Endothelial cell of umbilical vein (primary cell): ENCODE measurements around the gene SEC62. TPM values are rescaled to one million over a fixed set of nuclear protein-coding genes. Genes with fewer than 3 reads are reported as not detected.

Experiments used
- BruUV-seq: library from RNA; stranded (reverse); fragments of 400-500 nt; replicated peaks from 2 replicates; lab custom pipeline; 2021; lab: Mats Ljungman, UMichigan
- CTCF ChIA-PET: fragments of 300-600, 350-600 bp; sonication (Branson Sonifier 250); formaldehyde crosslinking; loops from one replicate; lab custom pipeline; 2021; ENCODE audit warnings: antibody characterized with exemption, inconsistent platforms; lab: Charles Lee
- POLR2A ChIA-PET: fragments of 300-600, 350-600 bp; sonication (Branson Sonifier 250); formaldehyde crosslinking; loops from one replicate; lab custom pipeline; 2021; ENCODE audit warnings: antibody characterized with exemption, inconsistent platforms; lab: Charles Lee
- DNase-seq: peaks from one replicate; pipeline ENCODE4 v3.0.0-alpha.2; 2011; ENCODE audit warnings: low read depth, low spot score
- FAIRE-seq: peaks from 2 replicates; lab custom pipeline; 2011; peaks lifted over from hg19 to GRCh38; lab: Jason Lieb, UNC
- H2AFZ ChIP-seq: 2 replicates; pipeline ENCODE4 v1.6.0; 2012; ENCODE audit warnings: low read depth, low read length, control low read depth, inconsistent platforms
- H3K27ac ChIP-seq: 2 replicates; pipeline ENCODE4 v1.5.1; 2011; ENCODE audit warnings: low read depth, mild to moderate bottlenecking, control low read depth, low read length, moderate library complexity; ENCODE audit not compliant: insufficient read depth
- H3K27me3 ChIP-seq, 2 experiments: 2 replicates each; pipeline versions ENCODE4 v1.6.0 to v1.6.1; 2011; ENCODE audit warnings: low read length in 2 of 2, mixed read lengths in 1 of 2; ENCODE audit not compliant: control insufficient read depth in 2 of 2, insufficient read depth in 2 of 2
- H3K36me3 ChIP-seq, 2 experiments: 2 replicates in 1 of 2; 3 replicates in 1 of 2; pipeline ENCODE4 v1.5.1; 2011; ENCODE audit warnings: low read length in 2 of 2, mild to moderate bottlenecking in 1 of 2, moderate library complexity in 1 of 2; ENCODE audit not compliant: control insufficient read depth in 2 of 2, insufficient read depth in 2 of 2; ENCODE audit errors: extremely low read depth in 1 of 2
- H3K4me1 ChIP-seq: 3 replicates; pipeline ENCODE4 v1.5.1; 2011; ENCODE audit warnings: mild to moderate bottlenecking, low read length; ENCODE audit not compliant: control insufficient read depth, insufficient read depth; ENCODE audit errors: extremely low read depth
- H3K4me2 ChIP-seq: 2 replicates; pipeline ENCODE4 v1.6.1; 2011; ENCODE audit warnings: low read length, control low read depth, mixed read lengths; ENCODE audit not compliant: insufficient read depth
- H3K4me3 ChIP-seq, 3 experiments: fragments of 200-600 bp in 1 of 3; sonication (generic), shearing (Covaris generic) in 1 of 3; replicated peaks in 1 of 3; 2 replicates each; pipeline ENCODE4 v1.5.1; 2011 to 2016; ENCODE audit warnings: control low read depth in 3 of 3, low read length in 3 of 3, mild to moderate bottlenecking in 2 of 3, inconsistent platforms in 1 of 3, low read depth in 1 of 3, moderate library complexity in 1 of 3; ENCODE audit not compliant: insufficient read depth in 1 of 3
- H3K79me2 ChIP-seq: 2 replicates; pipeline ENCODE4 v1.6.0; 2012; ENCODE audit warnings: low read length, inconsistent platforms; ENCODE audit not compliant: control insufficient read depth, insufficient read depth
- H3K9ac ChIP-seq: replicated peaks from 2 replicates; pipeline ENCODE3; 2011; ENCODE audit warnings: low read length, control low read depth; ENCODE audit not compliant: insufficient read depth; ENCODE audit errors: extremely low read depth
- H3K9me1 ChIP-seq: replicated peaks from 3 replicates; pipeline ENCODE4 v1.6.0; 2011; ENCODE audit warnings: mild to moderate bottlenecking, low read length; ENCODE audit not compliant: control insufficient read depth, insufficient read depth; ENCODE audit errors: extremely low read depth
- H3K9me3 ChIP-seq: replicated peaks from 2 replicates; pipeline ENCODE4 v1.5.1; 2012; ENCODE audit warnings: low read length, inconsistent platforms; ENCODE audit not compliant: control insufficient read depth, insufficient read depth
- H4K20me1 ChIP-seq: replicated peaks from 2 replicates; pipeline ENCODE3; 2011; ENCODE audit warnings: mild to moderate bottlenecking, low read length; ENCODE audit not compliant: control insufficient read depth, insufficient read depth; ENCODE audit errors: extremely low read depth
- EZH2 ChIP-seq: IDR thresholded peaks from 2 replicates; pipeline ENCODE4 v1.6.1; 2012; ENCODE audit warnings: borderline replicate concordance, low read depth, mild to moderate bottlenecking, moderate library complexity, low read length, inconsistent platforms; ENCODE audit not compliant: severe bottlenecking
- FOS ChIP-seq: IDR thresholded peaks from 2 replicates; pipeline ENCODE4 v1.6.1; 2011; ENCODE audit warnings: mild to moderate bottlenecking, low read length, moderate library complexity, borderline replicate concordance; ENCODE audit not compliant: insufficient read depth
- GATA2 ChIP-seq: IDR thresholded peaks from 2 replicates; pipeline ENCODE4 v1.7.0; 2011; ENCODE audit warnings: low read depth, mild to moderate bottlenecking, moderate library complexity, mixed read lengths, low read length; ENCODE audit not compliant: insufficient read length, insufficient read depth
- JUN ChIP-seq: IDR thresholded peaks from 2 replicates; pipeline ENCODE4 v1.6.1; 2011; ENCODE audit warnings: borderline replicate concordance, low read depth; ENCODE audit not compliant: insufficient read length, insufficient read depth
- MYC ChIP-seq: IDR thresholded peaks from one replicate; pipeline ENCODE4 v1.6.1; 2011; ENCODE audit warnings: mild to moderate bottlenecking, low read depth, low read length
- POLR2A ChIP-seq: IDR thresholded peaks from 2 replicates; pipeline ENCODE4 v1.6.1; 2012; ENCODE audit warnings: low read depth, mild to moderate bottlenecking, control low read depth, low read length
- POLR2AphosphoS5 ChIP-seq: IDR thresholded peaks from 2 replicates; pipeline ENCODE4 v1.6.1; 2012; ENCODE audit warnings: low read depth, mild to moderate bottlenecking, control low read depth, low read length, moderate library complexity; ENCODE audit not compliant: insufficient read depth
- dilution Hi-C: fragments of 300-500 bp; cut with MboI; formaldehyde crosslinking; loops from one replicate; pipeline ENCODE4 v1.15.0; 2019; ENCODE audit warnings: low sequenced_read_pairs; ENCODE audit not compliant: extremely low pct_ligation_motif_present
- intact Hi-C: fragments of 100-400 bp; cut with micrococcal nuclease; formaldehyde crosslinking; loops from one replicate; pipeline ENCODE4 v1.10.0; 2022
- polyA plus RNA-seq, 4 experiments: library from polyadenylated mRNA; depleted of rRNA in 3 of 4; stranded (reverse) in 3 of 4; unstranded in 1 of 4; fragments of >200 nt; gene quantifications; 2 replicates each; pipeline versions ENCODE4 v1.2.1 to v1.2.3, GENCODE V29; 2011 to 2012; ENCODE audit warnings: missing spikeins in 1 of 4
- total RNA-seq: library from RNA; stranded (reverse); gene quantifications from 2 replicates; pipeline ENCODE4 v1.2.3, GENCODE V29; 2021
- TF ChIP-seq, protein P1 (sequence below), 2 donors: IDR thresholded peaks; 1 replicate in 1 of 2; 2 replicates in 1 of 2; pipeline ENCODE4 v1.5.1; 2011; ENCODE audit warnings: low read length in 2 of 2, mild to moderate bottlenecking in 2 of 2, moderate library complexity in 2 of 2, control low read depth in 1 of 2, inconsistent platforms in 1 of 2, low read depth in 1 of 2; ENCODE audit not compliant: insufficient read depth in 1 of 2; ENCODE audit errors: extremely low read depth in 1 of 2

Gene SEC62
- total and polyA plus RNA-seq, 2 donors (not counting 3 experiments of a cell fraction or from before 2014, with no cell fraction given) = 90.7 to 90.8 TPM

GRCh38 chr3:170023165-170023564, 56.6 kb downstream of the SEC62 start:
- ChIA-PET CTCF (interaction anchor here (1.1 kb wide), 1 partner anchor 17 kb away, joined by 4 read pairs; no protein-coding TSS in a partner anchor), POLR2A (no interaction called here)
- no peak overlapping the region for H3K9ac ChIP-seq
- H3K27me3 ChIP-seq = peaks cover 8 to 10% of the 10 kb centered on the region in 2 experiments
- FAIRE-seq = no peak
- DNase-seq = no peak
- H4K20me1 ChIP-seq = no peaks in the 10 kb centered on the region
- no peak overlapping the region for H3K4me3 ChIP-seq
- H2AFZ ChIP-seq = no peak overlapping the region
- no TSS peak for BruUV-seq
- no peak overlapping the region for H3K27ac ChIP-seq
- dilution Hi-C loops (no loop called here), intact Hi-C loops (no loop called here)
- H3K9me3 ChIP-seq = no peaks in the 10 kb centered on the region
- no peaks in the 10 kb centered on the region for H3K9me1 ChIP-seq
- H3K4me1 ChIP-seq = no peaks in the 10 kb centered on the region
- no peak for TF ChIP-seq GATA2
- no peak for TF ChIP-seq POLR2AphosphoS5
- TF ChIP-seq FOS = no peak
- no peak for TF ChIP-seq POLR2A
- no peak for TF ChIP-seq EZH2
- TF ChIP-seq JUN = no peak
- TF ChIP-seq, protein P1, sequence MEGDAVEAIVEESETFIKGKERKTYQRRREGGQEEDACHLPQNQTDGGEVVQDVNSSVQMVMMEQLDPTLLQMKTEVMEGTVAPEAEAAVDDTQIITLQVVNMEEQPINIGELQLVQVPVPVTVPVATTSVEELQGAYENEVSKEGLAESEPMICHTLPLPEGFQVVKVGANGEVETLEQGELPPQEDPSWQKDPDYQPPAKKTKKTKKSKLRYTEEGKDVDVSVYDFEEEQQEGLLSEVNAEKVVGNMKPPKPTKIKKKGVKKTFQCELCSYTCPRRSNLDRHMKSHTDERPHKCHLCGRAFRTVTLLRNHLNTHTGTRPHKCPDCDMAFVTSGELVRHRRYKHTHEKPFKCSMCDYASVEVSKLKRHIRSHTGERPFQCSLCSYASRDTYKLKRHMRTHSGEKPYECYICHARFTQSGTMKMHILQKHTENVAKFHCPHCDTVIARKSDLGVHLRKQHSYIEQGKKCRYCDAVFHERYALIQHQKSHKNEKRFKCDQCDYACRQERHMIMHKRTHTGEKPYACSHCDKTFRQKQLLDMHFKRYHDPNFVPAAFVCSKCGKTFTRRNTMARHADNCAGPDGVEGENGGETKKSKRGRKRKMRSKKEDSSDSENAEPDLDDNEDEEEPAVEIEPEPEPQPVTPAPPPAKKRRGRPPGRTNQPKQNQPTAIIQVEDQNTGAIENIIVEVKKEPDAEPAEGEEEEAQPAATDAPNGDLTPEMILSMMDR (IDR thresholded peaks at IDR 0.05; ENCODE audit: extremely low read depth in 1 of 2, insufficient read depth in 1 of 2, low read depth in 1 of 2, low read length in 2 of 2) = no peak
- no peak for TF ChIP-seq MYC
- no peak overlapping the region for H3K4me2 ChIP-seq
- no peaks in the 10 kb centered on the region for H3K79me2 ChIP-seq
- no peaks in the 10 kb centered on the region for H3K36me3 ChIP-seq
